ENCODE results near the gene CAB39.

CAB39 gene

DNA sequence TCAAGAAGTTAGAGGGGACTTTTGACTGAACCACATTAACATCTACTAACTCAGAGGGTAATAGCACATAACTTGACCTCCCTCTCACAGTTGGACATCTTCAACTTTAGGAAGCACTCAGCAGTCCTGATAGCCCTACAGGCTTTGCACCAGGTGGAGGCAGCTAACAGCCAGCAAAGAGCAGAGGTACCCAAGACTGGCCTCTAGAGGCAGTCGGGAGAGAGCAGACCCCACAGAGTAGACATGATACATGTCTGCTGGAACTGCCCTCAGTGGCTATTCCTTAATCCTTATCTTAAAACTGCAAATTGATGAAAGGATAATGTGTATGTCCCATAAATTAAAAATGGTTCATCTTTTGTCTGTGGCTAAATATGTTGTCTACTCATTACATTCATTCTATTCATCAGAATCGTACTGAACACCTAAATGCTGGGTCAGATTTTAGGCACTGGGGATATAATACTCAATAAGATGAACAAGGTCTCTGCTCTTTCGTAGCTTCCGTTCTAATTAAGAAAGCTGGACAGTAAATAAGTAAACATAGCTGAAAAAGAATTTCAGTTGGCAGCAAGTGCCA, 49.8 kb downstream of the CAB39 start:
- DNase-seq (ENCODE audit: low spot score): no peak
- TF ChIP-seq, protein P1, sequence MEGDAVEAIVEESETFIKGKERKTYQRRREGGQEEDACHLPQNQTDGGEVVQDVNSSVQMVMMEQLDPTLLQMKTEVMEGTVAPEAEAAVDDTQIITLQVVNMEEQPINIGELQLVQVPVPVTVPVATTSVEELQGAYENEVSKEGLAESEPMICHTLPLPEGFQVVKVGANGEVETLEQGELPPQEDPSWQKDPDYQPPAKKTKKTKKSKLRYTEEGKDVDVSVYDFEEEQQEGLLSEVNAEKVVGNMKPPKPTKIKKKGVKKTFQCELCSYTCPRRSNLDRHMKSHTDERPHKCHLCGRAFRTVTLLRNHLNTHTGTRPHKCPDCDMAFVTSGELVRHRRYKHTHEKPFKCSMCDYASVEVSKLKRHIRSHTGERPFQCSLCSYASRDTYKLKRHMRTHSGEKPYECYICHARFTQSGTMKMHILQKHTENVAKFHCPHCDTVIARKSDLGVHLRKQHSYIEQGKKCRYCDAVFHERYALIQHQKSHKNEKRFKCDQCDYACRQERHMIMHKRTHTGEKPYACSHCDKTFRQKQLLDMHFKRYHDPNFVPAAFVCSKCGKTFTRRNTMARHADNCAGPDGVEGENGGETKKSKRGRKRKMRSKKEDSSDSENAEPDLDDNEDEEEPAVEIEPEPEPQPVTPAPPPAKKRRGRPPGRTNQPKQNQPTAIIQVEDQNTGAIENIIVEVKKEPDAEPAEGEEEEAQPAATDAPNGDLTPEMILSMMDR (IDR thresholded peaks at IDR 0.05; ENCODE audit: extremely low read depth, insufficient read depth, missing control alignments): peak; percentile 52
- in situ Hi-C loops (cut with MboI; ENCODE audit: low pct_unique_long_range_greater_than_20kb, low sequenced_read_pairs, unreplicated experiment): no loop called here

DNA sequence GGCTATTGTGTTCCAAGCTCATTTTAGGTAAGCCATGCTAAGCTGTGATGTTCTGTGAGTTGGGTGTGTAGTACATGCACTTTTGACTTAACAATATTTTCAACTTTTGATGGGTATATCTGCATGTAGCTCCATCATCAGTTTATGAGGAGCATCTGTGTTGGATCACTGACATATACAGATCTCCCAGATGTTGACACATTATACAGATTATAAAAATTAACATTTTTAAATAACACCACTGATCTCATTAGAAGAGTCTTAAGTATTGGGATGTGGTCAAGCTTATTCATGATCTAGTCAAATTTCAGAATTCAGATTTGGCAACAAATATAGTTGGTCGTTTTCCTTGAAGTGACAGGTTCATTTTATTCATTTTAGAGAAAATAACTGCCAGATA, 51.7 kb downstream of the CAB39 start:
- DNase-seq (ENCODE audit: low spot score): no peak
- TF ChIP-seq, protein P1 (IDR thresholded peaks at IDR 0.05; ENCODE audit: extremely low read depth, insufficient read depth, missing control alignments): no peak
- in situ Hi-C loops (cut with MboI; ENCODE audit: low pct_unique_long_range_greater_than_20kb, low sequenced_read_pairs, unreplicated experiment): no loop called here

DNA sequence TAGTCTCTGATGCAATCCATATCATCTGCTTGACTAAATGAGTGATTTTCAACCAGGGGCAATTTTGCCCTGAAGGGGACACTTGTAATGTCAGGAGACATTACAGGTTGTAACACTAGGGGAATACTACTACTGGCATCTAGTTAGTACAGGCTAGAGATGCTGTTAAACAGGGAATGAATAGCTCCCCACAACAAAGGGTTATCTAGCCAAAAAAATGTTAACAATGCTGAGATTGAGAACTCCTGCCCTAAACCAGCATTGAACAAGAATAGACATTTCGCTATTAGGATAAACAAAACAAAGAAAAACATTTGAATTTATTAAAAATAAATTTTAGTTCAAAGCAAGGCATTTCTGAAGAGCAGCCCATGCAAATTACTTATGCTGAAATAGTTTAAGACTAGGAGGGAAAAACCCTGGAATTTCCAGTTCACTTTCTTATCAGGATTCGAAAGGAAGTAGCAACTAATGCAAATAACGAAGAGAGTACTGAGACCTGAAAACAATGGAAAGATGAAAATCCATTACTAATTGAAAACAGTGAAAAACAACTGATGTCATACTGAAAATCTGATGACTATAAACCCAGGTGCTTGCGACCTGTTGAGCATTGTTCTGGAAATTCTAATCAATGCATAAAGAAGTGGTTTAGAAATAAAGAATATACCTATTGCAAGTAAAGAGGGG, 53.1 kb downstream of the CAB39 start:
- no peak for DNase-seq (ENCODE audit: low spot score)
- in situ Hi-C loops (cut with MboI; ENCODE audit: low pct_unique_long_range_greater_than_20kb, low sequenced_read_pairs, unreplicated experiment): no loop called here
- TF ChIP-seq, protein P1 (IDR thresholded peaks at IDR 0.05; ENCODE audit: extremely low read depth, insufficient read depth, missing control alignments): no peak

DNA sequence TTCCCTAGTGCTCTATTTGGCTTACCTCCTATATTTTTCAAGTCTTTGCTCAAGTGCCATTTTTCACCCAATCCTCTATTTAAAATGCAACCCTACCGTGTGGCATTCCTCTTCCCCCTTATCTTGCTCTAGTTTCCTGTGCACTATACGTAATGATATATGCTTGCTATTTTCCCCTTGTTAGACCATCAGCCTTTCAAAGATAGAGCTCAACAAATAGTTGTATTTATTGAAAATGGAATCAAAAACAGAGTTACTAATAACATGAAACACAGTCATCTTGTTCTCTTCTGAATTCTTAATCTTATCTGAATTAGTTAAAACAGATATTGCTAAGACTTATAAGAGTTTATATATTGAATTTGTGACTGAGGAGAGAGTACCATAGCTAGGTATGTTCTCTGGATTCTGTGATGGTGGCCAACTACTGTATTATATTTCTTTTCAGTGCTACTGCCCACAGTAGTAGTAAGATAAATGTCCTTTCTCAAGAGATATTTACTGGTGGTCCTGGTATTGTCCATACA, 55.3 kb downstream of the CAB39 start:
- TF ChIP-seq, protein P1 (IDR thresholded peaks at IDR 0.05; ENCODE audit: extremely low read depth, insufficient read depth, missing control alignments): no peak
- no peak for DNase-seq (ENCODE audit: low spot score)
- in situ Hi-C loops (cut with MboI; ENCODE audit: low pct_unique_long_range_greater_than_20kb, low sequenced_read_pairs, unreplicated experiment): no loop called here

DNA sequence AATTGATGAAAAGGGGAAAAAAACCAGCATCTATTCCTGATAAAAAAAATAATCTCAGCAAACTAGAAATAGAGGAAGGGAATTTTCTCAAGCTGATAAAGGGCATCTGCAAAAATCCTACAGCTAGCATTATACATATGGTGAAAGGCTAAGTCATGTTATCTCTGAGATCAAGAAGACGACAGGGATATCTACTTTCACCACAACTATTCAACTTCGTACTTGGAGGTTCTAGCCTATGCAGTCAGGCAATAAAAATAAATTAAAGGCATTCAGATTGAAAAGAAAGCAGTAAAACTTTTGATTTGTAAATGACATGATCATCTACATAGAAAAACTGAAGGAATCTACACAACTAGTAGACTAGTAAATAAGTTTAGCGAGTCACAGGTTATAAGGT, 58.2 kb downstream of the CAB39 start:
- in situ Hi-C loops (cut with MboI; ENCODE audit: low pct_unique_long_range_greater_than_20kb, low sequenced_read_pairs, unreplicated experiment): no loop called here
- DNase-seq (ENCODE audit: low spot score): no peak
- TF ChIP-seq, protein P1 (IDR thresholded peaks at IDR 0.05; ENCODE audit: extremely low read depth, insufficient read depth, missing control alignments): no peak

DNA sequence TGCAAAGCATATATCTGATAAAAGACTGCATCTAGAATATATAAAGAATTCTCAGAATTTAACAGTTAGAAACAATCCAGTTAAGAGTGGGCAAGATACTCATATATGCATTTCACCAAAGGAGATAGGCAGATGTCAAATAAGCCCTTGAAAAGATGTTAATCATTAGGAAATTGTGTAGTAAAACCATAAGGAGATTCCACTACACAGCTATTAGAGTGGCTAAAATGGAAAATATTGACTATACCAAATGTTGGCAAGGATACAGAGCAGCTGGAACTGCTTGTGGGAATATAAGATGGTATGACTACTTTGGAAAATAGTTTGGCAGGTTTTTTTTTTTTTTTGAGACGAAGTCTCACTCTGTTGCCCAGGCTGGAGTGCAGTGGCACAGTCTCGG, 59.5 kb downstream of the CAB39 start:
- in situ Hi-C loops (cut with MboI; ENCODE audit: low pct_unique_long_range_greater_than_20kb, low sequenced_read_pairs, unreplicated experiment): no loop called here
- DNase-seq (ENCODE audit: low spot score): no peak
- TF ChIP-seq, protein P1 (IDR thresholded peaks at IDR 0.05; ENCODE audit: extremely low read depth, insufficient read depth, missing control alignments): no peak
